Cerebellar nuclear complex (tissue), 1 donor: ENCODE measurements around the gene MREG.
A peak's percentile ranks its signal among the peaks of the same experiment; 100 is the strongest.
"Not testable (repeated sequence)": the region's sequence is repeated elsewhere in the genome, so short reads cannot be mapped to it uniquely, and the experiment has no call there.

Source experiments
- DNase-seq, 2 experiments: peaks; one replicate each; lab custom pipeline; 2025; lab: John Stamatoyannopoulos, UW

The MREG gene

GRCh38 chr2:216021768-216022565 is 8.6 kb upstream of the MREG start:
- DNase-seq, result no peak

DNA sequence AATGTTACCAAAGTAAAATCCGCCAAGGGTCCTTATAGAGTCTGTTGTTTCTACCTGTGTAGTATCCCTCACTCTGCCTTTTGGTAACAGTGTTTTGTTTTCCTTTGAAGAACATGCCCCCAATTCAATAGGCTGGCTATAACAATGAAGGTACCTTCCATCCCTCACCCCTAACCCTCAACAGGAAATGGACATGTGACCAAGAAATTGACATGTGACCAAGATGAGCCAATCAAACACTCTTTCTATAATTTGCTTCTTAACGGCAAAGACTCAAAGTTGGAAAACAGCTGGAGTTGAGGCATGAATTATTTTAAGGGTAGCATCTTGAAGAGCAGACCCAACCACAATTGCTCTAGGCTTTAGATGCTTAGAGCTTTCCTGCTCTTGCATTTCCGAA is 5.4 kb upstream of the MREG start:
- no peak for DNase-seq

DNA sequence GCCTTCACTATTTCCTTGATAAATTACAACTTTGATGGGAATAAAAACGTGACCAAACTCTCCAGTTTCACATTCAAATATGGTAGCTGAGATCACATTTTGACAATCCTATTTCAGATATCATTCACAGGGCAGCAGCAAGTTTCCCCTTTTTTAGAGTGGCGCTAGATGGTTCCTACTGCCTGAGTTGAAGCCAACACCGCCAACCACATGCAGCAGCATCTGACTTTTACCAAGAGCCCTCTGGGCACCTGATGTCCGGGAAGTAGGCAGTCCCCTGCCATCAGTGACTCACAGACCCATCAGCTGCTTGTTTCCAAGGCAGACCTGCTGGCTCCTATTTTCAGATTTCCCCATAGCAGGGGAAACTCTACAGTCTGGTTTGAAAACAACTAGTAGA is 4.0 kb upstream of the MREG start:
- no peak for DNase-seq

DNA sequence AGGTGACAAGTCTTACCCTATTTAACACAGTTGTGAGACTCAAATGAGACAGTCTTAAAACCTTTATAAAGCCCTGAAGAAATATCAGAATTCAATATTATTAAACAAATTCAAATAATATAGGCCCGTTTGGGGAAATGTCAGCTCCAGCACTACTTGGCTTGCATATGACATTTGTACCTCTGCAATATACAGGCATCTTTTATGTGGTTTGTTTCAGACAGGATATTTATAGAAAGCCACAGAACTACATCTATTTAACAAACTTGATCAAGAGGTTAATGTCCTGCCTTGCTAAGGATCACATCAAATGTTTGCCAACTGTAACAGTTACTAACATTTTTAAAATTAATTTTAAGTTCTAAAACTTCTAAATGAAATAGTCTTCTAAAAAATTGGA is 3.2 kb upstream of the MREG start:
- DNase-seq, result no peak

GRCh38 chr2:216015722-216016464 is 2.5 kb upstream of the MREG start:
- peak; percentile 17 to 55 for DNase-seq

GRCh38 chr2:216014986-216015385 is 1.6 kb upstream of the MREG start:
- no peak for DNase-seq

GRCh38 chr2:216014006-216014405 is 655 bp upstream of the MREG start:
- no peak for DNase-seq

DNA sequence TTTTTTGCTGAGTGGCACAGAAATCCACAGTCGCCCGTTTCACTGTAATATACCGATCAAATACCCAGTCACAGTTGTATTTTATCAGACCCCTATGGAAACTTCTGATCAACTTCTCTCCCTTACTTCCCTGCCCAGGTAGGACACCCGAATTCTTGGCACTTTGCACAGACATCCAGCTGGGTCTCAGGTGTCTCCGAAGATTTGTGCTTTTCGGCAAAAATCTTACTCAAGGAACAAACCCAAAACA is 596 bp downstream of the MREG start:
- DNase-seq, result no peak

DNA sequence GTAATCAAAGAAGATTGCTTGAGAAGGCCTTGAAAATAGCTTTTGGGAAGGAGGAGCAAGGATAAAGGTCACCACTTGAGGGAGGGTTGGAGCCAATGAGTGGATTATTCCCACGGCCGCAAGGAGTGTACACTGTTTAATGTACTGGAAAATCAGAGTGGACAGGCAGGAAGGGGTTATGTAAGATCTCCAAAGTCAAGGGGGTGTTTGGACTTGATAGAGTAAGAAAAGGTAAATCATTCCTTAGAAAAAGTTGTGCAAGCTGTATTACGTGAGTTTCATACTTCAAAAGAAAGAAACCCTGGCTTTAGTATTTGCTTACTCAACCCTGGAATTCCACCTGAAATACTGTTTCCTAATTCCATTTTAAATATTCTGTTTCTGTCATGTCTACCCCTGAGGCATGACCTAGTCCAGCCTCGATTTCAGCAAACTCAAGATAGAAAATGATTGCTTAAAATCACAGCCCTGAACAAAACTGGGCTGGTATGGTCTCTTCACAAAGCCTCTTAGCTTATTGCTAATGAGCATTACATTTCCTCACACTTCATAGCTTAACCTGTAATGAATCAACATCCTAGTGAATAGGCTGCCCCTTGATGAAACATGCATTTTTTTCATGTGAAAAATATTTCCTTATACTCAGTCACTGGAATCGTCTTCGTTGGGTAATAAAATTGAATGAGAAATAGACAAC is 1.1 kb downstream of the MREG start:
- peak in 1 of 2 experiments; percentile 49 for DNase-seq

DNA sequence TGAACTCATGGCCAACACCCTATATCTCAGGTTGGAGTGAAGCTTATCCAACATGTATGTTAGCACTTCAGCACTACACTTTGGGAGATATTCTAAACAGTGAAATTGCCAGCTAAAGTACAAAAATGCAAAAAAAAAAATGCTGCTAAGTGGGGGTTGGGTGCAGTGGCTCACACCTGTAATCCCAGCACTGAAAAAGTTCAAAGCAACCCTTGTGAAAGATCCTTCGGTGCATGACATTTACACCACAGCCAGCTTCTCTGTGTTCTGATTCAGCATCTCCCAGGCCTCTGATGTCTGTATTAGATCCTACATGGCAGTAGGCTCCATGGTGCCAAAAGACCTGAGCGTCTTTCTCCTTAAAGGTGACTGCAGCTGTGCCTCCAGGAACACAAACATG is 4.1 kb downstream of the MREG start:
- DNase-seq, result not testable (repeated sequence)

DNA sequence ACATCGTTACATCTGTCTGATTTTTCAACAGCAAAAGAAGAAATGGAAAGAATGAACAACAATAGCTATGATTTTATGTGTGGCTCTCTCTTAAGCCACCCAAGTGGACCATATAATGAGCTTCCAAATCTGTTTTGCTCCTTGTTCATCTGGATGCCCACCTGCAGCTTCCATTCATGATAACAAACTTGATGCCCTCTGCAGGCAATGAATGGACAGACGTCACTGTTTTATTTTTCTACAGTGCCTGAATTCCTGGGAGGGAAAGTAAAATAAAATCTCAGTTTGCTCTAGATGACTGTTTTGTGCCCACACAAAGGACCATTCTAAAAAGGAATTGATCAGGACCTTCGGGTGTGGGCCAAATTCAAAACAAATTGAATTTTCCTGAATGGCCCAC is 5.0 kb downstream of the MREG start:
- no peak for DNase-seq

GRCh38 chr2:216006164-216006663 is 7.1 kb downstream of the MREG start:
- peak; percentile 74 to 86 for DNase-seq

- DNase-seq, result no peak
These were observed 8.6 kb downstream of the MREG start for GRCh38 chr2:216004697-216005283.

DNA sequence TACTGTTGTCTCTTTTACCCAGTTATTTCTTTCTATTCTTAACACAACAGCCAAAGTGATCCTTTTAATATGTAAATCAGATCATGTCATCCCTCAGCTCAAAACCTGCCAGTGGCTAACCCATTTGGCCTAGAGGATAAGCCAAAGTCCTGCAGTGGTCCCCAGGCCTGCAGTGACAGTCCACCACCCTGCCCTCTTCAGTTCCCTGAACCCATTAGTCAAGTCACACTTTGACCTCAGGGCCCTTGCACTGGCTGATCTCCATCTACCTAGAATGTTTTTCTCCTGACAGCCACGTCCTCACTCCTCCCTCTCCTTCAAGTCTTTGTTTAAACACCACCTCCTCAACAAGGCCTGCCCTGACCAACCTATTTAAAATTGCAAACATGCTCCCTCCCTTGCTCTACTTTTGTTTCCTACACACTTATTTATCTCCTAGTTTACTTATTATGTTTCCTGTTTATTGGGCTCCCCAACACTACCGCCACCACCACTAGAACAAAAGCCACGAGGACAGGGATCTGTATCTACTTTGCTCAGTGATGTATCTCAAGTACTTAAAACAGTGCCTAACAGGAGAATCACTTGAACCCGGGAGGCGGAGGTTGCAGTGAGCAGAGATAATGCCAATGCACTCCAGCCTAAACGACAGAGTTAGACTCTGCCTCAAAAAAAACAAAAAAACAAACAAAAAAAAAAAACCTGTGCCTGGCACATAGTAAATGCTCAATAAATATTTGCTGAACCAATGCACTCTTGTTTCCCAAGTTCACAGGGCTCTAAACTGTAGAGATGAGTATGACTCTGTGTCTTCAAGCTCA is 9.3 kb downstream of the MREG start:
- DNase-seq, result no peak

DNA sequence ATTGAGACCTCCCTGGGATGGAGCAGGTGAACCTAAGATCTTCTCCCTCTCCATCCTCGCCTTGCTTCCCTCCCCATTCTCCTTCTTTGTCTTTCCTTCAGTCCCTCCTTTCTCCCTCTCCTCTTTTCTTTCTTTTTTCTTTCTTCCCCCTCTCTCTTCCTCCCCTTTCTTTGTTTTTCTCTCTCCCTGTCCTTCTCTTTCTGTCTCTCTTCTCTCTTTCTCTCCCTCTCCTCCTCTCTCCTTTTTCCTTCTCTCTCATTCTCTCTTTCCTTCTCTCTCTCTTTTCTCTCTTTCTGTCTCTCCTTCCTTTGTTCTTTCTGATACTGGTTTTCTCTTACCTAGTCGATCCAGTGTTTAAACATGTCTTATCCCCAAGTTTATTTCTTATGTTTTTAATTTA is 10.7 kb downstream of the MREG start:
- DNase-seq, result no peak

DNA sequence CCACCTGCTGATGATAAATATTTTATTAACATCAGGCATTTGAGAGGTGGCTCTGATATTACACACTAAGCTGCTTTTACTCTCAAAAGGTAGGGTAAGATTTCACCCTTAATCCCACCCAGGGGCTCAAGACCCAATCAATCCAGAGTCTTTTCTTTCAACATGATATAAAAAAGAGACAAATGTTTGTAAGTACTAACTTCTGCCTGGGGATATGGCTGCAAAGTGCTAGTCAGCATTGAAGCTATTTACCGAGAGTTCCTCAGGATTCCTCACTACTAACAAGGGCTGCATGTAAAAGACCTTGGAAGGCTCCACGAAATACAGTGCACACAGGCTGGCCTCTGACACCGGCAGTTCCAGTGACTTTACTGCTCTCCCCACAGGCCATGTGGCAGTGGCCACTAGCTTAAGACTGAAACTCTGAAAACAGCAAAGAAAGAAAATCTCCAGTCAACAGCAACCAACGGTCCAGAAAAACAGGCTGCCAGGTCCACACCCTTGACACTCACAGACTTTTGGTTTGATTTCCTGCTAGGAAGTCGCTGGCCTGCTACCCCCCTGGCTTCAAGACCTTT is 11.2 kb downstream of the MREG start:
- no peak for DNase-seq

- no peak for DNase-seq
These were observed 11.9 kb downstream of the MREG start for GRCh38 chr2:216001216-216002100.

DNA sequence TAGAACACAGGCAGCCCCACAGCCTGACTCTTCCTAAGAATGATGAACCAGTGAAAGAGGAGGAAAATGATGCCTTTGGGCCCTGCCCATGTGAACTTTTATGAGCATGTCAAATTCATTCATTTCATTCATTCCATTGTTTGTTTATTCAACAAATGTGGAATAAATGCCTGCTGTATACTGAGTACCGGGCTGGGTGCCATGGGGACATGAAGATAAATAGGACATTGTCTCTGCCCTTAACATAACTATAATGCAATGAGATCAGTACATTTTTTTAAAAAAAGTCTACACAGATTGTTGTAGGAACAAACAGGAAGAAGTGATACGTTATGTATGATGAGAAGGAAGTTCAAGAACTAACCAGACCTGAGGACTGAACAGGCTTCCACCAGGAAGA is 14.7 kb downstream of the MREG start:
- no peak for DNase-seq

DNA sequence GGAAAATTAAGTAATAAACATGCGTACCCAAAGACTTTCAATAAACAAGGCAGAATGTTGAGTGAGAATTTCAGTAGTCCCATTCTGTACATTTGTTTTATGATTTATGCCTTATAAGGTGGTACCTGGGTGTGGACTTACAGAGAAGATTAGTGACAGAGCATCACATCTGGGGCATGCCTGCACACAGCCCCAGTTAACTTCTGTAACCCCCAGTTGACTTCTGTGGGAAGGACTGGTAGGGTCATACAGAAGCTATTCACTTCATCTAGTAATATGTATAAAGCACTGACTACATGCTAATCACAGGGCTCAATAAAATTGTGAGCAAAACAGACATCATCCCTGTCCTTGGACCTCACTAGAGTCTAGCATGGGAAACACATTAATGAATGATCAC is 16.1 kb downstream of the MREG start:
- no peak for DNase-seq

DNA sequence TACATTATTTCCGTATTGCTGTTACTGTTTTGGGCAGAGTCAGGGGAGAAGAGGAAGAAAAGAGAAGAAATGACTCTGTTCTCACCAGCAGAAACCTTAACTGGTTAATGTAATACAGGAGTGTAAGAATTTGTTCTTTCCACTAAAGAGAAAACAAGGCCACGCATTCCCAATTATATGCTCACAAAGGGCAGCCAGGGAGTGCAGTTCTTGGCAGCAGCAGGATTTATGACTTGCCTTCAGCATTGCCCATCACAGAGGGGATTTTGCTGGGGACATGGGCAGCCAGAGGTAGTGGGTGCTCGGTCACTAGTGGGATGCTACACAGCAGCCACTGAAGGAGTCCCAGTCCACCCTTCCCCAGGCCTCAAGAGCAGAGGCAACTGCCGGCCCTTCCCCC is 18.4 kb downstream of the MREG start:
- DNase-seq, result no peak
